Liver (tissue), 9 donors: ENCODE measurements around the gene CYP2J2. TPM values are rescaled to one million over a fixed set of nuclear protein-coding genes. Genes with fewer than 3 reads are reported as not detected.

ENCODE experiments used
- DNase-seq: peaks from one replicate; pipeline ENCODE4 v3.0.0-alpha.2; 2017; ENCODE audit warnings: low spot score
- H3K27ac ChIP-seq, 2 donors: one replicate each; pipeline ENCODE4 v1.7.0; 2013; ENCODE audit warnings: inconsistent platforms in 2 of 2, low read length in 2 of 2, control low read depth in 1 of 2, low read depth in 1 of 2, mild to moderate bottlenecking in 1 of 2
- H3K27me3 ChIP-seq, 4 donors: one replicate each; pipeline versions ENCODE4 v1.6.1 to v1.7.0; 2013; ENCODE audit warnings: low read length in 3 of 4, inconsistent platforms in 1 of 4, mild to moderate bottlenecking in 1 of 4, moderate library complexity in 1 of 4; ENCODE audit not compliant: control insufficient read depth in 4 of 4, insufficient read depth in 4 of 4
- H3K36me3 ChIP-seq, 4 donors: one replicate each; pipeline versions ENCODE4 v1.6.1 to v1.7.0; 2013; ENCODE audit warnings: low read length in 3 of 4, mild to moderate bottlenecking in 3 of 4, low read depth in 1 of 4, moderate library complexity in 1 of 4; ENCODE audit not compliant: control insufficient read depth in 4 of 4, insufficient read depth in 3 of 4
- H3K4me1 ChIP-seq, 4 donors: one replicate each; pipeline versions ENCODE4 v1.6.1 to v1.7.0; 2013; ENCODE audit warnings: low read length in 3 of 4, mild to moderate bottlenecking in 3 of 4, moderate library complexity in 1 of 4; ENCODE audit not compliant: control insufficient read depth in 4 of 4, insufficient read depth in 4 of 4
- H3K4me3 ChIP-seq, 3 donors: one replicate each; pipeline versions ENCODE4 v1.6.1 to v1.7.0; 2013; ENCODE audit warnings: low read length in 3 of 3, control low read depth in 1 of 3, low read depth in 1 of 3, mild to moderate bottlenecking in 1 of 3
- H3K9ac ChIP-seq, 2 donors: one replicate each; pipeline ENCODE4 v1.7.0; 2013; ENCODE audit warnings: low read length in 2 of 2, mild to moderate bottlenecking in 2 of 2, moderate library complexity in 2 of 2, control low read depth in 1 of 2, low read depth in 1 of 2
- H3K9me3 ChIP-seq, 4 donors: one replicate each; pipeline versions ENCODE4 v1.6.1 to v1.7.0; 2013; ENCODE audit warnings: low read length in 3 of 4; ENCODE audit not compliant: control insufficient read depth in 4 of 4
- CTCF ChIP-seq: fragments of 150-350 bp; IDR thresholded peaks from 2 replicates; pipeline ENCODE4 v1.5.1; 2017; ENCODE audit warnings: improper control_type of control experiment, low read depth, low read length; ENCODE audit not compliant: missing input control
- EGR1 ChIP-seq, 2 donors: IDR thresholded peaks; 2 replicates each; pipeline ENCODE4 v1.6.1; 2016 to 2018; ENCODE audit warnings: antibody characterized with exemption in 2 of 2, low read depth in 2 of 2
- FOXA1 ChIP-seq: IDR thresholded peaks from 2 replicates; pipeline ENCODE4 v1.6.1; 2016; ENCODE audit warnings: antibody characterized with exemption
- FOXA2 ChIP-seq: IDR thresholded peaks from 2 replicates; pipeline ENCODE4 v1.6.1; 2016; ENCODE audit warnings: antibody characterized with exemption
- GABPA ChIP-seq, 2 donors: IDR thresholded peaks in 1 of 2; conservative IDR thresholded peaks in 1 of 2; 2 replicates each; pipeline ENCODE4 v1.6.1; 2016; ENCODE audit warnings: antibody characterized with exemption in 2 of 2, mild to moderate bottlenecking in 1 of 2, moderate library complexity in 1 of 2
- HNF4G ChIP-seq: IDR thresholded peaks from 2 replicates; pipeline ENCODE4 v1.6.1; 2016; ENCODE audit warnings: antibody characterized with exemption
- JUND ChIP-seq, 2 donors: IDR thresholded peaks; 2 replicates each; pipeline ENCODE4 v1.6.1; 2016; ENCODE audit warnings: antibody characterized with exemption in 2 of 2
- MAX ChIP-seq: IDR thresholded peaks from 2 replicates; pipeline ENCODE4 v1.6.1; 2016; ENCODE audit warnings: antibody characterized with exemption
- RAD21 ChIP-seq, 2 donors: IDR thresholded peaks; 2 replicates each; pipeline ENCODE4 v1.6.1; 2016; ENCODE audit warnings: antibody characterized with exemption in 2 of 2, mild to moderate bottlenecking in 2 of 2
- RXRA ChIP-seq, 2 donors: IDR thresholded peaks; 2 replicates each; pipeline ENCODE4 v1.6.1; 2017 to 2018; ENCODE audit warnings: antibody characterized with exemption in 2 of 2, mild to moderate bottlenecking in 1 of 2
- SP1 ChIP-seq: IDR thresholded peaks from 2 replicates; pipeline ENCODE4 v1.6.1; 2018; ENCODE audit warnings: antibody characterized with exemption, mild to moderate bottlenecking
- TAF1 ChIP-seq: conservative IDR thresholded peaks from 2 replicates; pipeline ENCODE4 v1.6.1; 2016; ENCODE audit warnings: antibody characterized with exemption, mild to moderate bottlenecking
- YY1 ChIP-seq: IDR thresholded peaks from 2 replicates; pipeline ENCODE4 v1.6.1; 2016; ENCODE audit warnings: antibody characterized with exemption, mild to moderate bottlenecking
- ZBTB33 ChIP-seq: IDR thresholded peaks from 2 replicates; pipeline ENCODE4 v1.6.1; 2016; ENCODE audit warnings: antibody characterized with exemption
- WGBS: extraction: QIAGEN DNeasy Blood & Tissue Kit; methylation state at CpG from one replicate; pipeline ENCODE4 v1.1.7; 2013; 5-methylcytosine and 5-hydroxymethylcytosine counted together
- polyA plus RNA-seq, 2 donors: library from polyadenylated mRNA; stranded (reverse) in 1 of 2; unstranded in 1 of 2; fragments of 200-250 nt in 1 of 2; fragments of >200 nt in 1 of 2; fragmentation: Nextera tagmentation in 1 of 2; extraction: Ambion mirVana in 1 of 2; gene quantifications; one replicate each; pipeline versions ENCODE4 v1.2.1 to v1.2.3, GENCODE V29; 2013 to 2015
- total RNA-seq, 2 donors: library from RNA; depleted of rRNA; stranded (reverse); fragments of >200 nt; gene quantifications; one replicate each; pipeline ENCODE4 v1.2.3, GENCODE V29; 2014
- TF ChIP-seq, protein P1 (sequence below): IDR thresholded peaks from 2 replicates; pipeline ENCODE4 v1.6.1; 2016; ENCODE audit warnings: antibody characterized with exemption
- TF ChIP-seq, protein P2 (sequence below): IDR thresholded peaks from 2 replicates; pipeline ENCODE4 v1.6.1; 2016; ENCODE audit warnings: antibody characterized with exemption, mild to moderate bottlenecking
- donor health status: healthy.
- donor health status: healthy.
- donor health status: healthy.
- donor health status: healthy.
- donor health status: healthy.

CYP2J2 gene
- total and polyA plus RNA-seq, 4 donors = 29.4 to 77.9 (median 58.9) TPM

DNA sequence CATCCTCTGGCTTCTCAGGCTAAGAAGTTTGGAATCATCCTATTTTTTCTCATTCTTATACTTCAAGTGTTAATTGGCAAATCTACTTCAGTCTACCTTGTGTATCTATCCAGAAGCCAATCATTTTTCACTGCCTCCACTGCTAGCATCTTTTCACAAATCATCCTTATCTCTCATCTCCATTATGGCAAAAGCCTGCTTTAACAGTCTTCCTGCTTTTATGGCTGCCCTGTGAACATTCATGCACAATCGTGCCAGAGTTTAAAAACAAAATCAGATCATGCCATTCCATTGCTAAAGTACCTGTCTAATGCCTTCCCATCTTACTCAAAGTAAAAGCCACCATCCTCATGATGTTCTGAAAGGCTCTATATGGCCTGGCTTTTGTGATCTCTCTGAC is 19.2 kb upstream of the CYP2J2 start:
- Histone ChIP-seq H3K9me3 (no peaks in the 10 kb centered on the region), H3K27ac (no peak overlapping the region), H3K9ac (no peak overlapping the region), H3K4me1 (peaks cover 0 to 5% (median 5%) of the 10 kb centered on the region in 4 donors), H3K36me3 (no peaks in the 10 kb centered on the region), H3K4me3 (no peak overlapping the region), H3K27me3 (no peaks in the 10 kb centered on the region)
- 19% methylated on average over 1 of the region's 1 CpG for WGBS
- TF ChIP-seq RXRA (IDR thresholded peaks at IDR 0.05) = no peak
- TF ChIP-seq, protein P1, sequence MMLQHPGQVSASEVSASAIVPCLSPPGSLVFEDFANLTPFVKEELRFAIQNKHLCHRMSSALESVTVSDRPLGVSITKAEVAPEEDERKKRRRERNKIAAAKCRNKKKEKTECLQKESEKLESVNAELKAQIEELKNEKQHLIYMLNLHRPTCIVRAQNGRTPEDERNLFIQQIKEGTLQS = no peak
- no peak for TF ChIP-seq CTCF
- TF ChIP-seq FOXA1 = no peak
- no peak for TF ChIP-seq YY1
- TF ChIP-seq SP1 = no peak
- TF ChIP-seq FOXA2 = no peak
- TF ChIP-seq MAX = no peak
- no peak for TF ChIP-seq JUND (IDR thresholded peaks at IDR 0.05)
- TF ChIP-seq GABPA (IDR thresholded peaks at IDR 0.05 in 1 of 2, conservative IDR thresholded peaks at IDR 0.05 in 1 of 2) = no peak
- TF ChIP-seq, protein P2, sequence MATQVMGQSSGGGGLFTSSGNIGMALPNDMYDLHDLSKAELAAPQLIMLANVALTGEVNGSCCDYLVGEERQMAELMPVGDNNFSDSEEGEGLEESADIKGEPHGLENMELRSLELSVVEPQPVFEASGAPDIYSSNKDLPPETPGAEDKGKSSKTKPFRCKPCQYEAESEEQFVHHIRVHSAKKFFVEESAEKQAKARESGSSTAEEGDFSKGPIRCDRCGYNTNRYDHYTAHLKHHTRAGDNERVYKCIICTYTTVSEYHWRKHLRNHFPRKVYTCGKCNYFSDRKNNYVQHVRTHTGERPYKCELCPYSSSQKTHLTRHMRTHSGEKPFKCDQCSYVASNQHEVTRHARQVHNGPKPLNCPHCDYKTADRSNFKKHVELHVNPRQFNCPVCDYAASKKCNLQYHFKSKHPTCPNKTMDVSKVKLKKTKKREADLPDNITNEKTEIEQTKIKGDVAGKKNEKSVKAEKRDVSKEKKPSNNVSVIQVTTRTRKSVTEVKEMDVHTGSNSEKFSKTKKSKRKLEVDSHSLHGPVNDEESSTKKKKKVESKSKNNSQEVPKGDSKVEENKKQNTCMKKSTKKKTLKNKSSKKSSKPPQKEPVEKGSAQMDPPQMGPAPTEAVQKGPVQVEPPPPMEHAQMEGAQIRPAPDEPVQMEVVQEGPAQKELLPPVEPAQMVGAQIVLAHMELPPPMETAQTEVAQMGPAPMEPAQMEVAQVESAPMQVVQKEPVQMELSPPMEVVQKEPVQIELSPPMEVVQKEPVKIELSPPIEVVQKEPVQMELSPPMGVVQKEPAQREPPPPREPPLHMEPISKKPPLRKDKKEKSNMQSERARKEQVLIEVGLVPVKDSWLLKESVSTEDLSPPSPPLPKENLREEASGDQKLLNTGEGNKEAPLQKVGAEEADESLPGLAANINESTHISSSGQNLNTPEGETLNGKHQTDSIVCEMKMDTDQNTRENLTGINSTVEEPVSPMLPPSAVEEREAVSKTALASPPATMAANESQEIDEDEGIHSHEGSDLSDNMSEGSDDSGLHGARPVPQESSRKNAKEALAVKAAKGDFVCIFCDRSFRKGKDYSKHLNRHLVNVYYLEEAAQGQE = no peak
- no peak for TF ChIP-seq TAF1
- no peak for DNase-seq

DNA sequence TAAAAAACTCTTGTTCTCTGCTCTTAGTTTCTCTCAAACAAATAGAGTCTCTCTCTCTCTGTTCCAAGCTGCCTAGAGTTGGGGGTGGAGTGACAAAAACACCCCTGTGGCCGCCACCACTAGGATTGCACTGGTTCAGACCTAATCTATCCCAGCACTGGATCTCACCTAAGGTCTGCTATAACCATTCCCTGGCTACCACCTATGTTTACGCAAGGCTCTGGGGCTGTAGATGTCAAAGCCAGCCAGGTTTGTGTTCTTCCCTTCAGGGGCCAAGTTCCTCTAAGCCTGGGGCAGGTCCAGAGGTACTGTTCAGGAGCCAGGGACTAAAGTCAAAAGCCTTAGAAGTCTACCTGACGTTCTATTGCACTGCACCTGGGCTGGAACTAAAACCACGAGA is 12.8 kb upstream of the CYP2J2 start:
- H3K9me3 ChIP-seq = no peaks in the 10 kb centered on the region
- H3K27ac ChIP-seq = peak overlapping the region in 1 of 2 donors; percentile 63
- TF ChIP-seq SP1 (peak; percentile 71), ZBTB33 (peak; percentile 27), TAF1 (no peak), JUND (IDR thresholded peaks at IDR 0.05) (peak in 1 of 2 donors; percentile 48), MAX (no peak), FOXA1 (peak; percentile 25), RXRA (IDR thresholded peaks at IDR 0.05) (peak; percentile 53 to 77), CTCF (no peak), HNF4G (peak; percentile 59), GABPA (IDR thresholded peaks at IDR 0.05 in 1 of 2, conservative IDR thresholded peaks at IDR 0.05 in 1 of 2) (no peak), FOXA2 (peak; percentile 41), EGR1 (IDR thresholded peaks at IDR 0.05; ENCODE audit: low read depth in 2 of 2) (no peak), RAD21 (IDR thresholded peaks at IDR 0.05) (peak; percentile 13 to 42)
- TF ChIP-seq, protein P1 = no peak
- TF ChIP-seq, protein P2 = no peak

More for the DNA sequence above, 12.8 kb upstream of the CYP2J2 start:
- H3K9ac ChIP-seq = no peak overlapping the region
- WGBS = 41% methylated on average over 4 of the region's 4 CpGs
- peaks cover 5 to 39% (median 26%) of the 10 kb centered on the region in 4 donors for H3K4me1 ChIP-seq
- DNase-seq = no peak
- no peak overlapping the region for H3K4me3 ChIP-seq
- H3K36me3 ChIP-seq = no peaks in the 10 kb centered on the region
- no peaks in the 10 kb centered on the region for H3K27me3 ChIP-seq
